Airway epithelial cell (primary cell): ENCODE results near the gene RPP38. TPM values are rescaled to one million over a fixed set of nuclear protein-coding genes. Genes with fewer than 3 reads are reported as not detected.

Experiments used
- total RNA-seq: library from RNA; depleted of rRNA; stranded (reverse); fragments of >200 nt; gene quantifications from 2 replicates; pipeline ENCODE4 v1.2.3, GENCODE V29; 2015

The RPP38 gene, protein sequence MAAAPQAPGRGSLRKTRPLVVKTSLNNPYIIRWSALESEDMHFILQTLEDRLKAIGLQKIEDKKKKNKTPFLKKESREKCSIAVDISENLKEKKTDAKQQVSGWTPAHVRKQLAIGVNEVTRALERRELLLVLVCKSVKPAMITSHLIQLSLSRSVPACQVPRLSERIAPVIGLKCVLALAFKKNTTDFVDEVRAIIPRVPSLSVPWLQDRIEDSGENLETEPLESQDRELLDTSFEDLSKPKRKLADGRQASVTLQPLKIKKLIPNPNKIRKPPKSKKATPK
- total RNA-seq = 13.1 and 20.0 TPM in 2 replicates

DNA sequence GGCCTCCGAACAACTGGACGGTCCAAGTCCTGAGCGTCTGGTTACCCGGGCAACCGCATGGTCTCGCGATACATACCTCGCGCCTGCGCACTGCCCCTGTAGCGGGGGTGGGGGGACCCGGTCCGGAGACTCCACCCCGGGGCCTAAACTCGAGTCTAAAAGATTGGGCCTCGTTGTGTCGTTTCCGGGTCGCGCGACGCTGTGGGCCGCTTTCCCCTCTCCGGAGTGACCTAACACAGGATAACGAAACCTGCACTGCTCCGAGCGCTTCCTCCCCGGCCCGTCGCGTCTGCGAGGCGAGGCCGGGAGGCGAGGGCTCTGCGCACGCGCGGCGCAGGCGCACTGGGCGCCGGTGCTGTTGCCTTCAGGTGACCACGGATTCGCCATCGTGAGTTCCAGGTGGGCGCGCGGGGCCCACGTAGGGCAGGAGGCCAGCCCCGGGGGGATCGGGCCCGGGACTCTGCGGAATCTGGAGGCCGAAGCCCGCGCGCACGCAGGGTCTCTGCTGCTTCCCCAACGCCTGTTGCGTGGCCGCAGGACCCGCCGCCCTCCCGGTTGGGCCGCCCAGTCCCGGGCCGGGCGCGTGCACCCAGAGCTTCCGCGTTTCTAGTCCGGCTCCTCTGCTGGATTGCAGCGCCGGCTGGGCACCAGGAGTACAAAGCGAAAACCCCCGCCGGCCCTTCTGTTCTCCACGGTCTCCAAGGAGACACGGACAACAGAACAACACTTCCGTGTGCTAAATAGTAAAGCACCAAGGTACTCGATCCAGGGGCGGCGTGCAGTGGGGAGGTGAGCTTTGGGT is at the start of gene RPP38:
Gene RPP38, plus strand, starts transcription at position 345 of the 802 bp plus-strand sequence. CDS start 5,960 bp downstream, outside the sequence.

DNA sequence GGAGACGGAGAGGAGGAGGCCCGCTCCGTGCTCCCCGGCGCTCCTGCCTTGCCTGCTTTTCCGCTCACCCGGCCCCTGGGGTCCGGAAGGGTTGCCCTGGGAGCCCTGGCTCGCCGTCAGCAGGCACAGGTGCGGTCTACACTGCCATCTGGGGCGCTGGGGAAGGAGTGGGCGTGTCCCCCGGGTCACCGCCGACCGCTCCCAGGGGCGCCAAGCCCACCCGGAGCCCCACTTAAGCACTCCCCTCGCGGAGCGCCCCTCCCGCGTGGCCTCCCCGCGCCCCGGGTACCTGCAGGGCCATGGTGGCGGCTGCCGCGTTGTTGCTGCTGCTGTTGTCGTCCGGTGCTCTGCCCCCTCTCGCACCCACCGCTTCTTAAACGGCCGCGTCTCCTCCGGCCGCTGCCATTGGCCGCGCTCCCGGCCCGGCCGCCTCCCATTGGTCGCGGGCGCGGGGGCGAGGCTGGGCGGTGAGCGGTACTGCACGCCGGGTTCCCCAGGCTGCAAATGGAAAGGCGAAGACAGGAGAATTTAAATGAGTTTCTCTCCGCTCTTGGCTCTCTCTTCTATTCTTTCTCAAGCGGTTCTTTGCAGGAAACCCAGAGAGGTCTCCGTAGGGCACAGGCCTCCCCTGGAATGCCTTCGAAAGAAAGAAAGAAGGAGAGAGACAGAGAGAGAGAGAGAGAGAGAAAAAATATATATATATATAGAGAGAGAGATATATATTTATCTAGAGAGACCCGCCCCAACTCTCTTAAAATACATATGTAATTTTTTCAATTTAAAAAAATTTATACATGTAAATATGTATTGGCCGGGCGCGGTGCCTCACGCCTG is 8.5 kb upstream of the RPP38 start, which contains the start of gene ACBD7:
Gene ACBD7, minus strand, starts transcription at position 349 of the 834 bp plus-strand sequence. Its CDS starts 48 bp downstream, at position 301.

Other genes starting within 250 kb of the RPP38 start
- 13.5 and 16.1 TPM in 2 replicates for gene SUV39H2, start 218.5 kb upstream of the RPP38 start, total RNA-seq
- 7.4 and 7.6 TPM in 2 replicates for gene DCLRE1C, start 143.3 kb upstream of the RPP38 start, total RNA-seq
- gene MEIG1, start 138.0 kb upstream of the RPP38 start, total RNA-seq = not detected in 2 replicates
- gene OLAH, start 53.4 kb upstream of the RPP38 start, total RNA-seq = 0.09 TPM in 1 of 2 replicates, not detected in the other
- gene ACBD7, start 8.6 kb upstream of the RPP38 start, total RNA-seq = 0.28 and 0.74 TPM in 2 replicates
- gene NMT2, start 71.3 kb downstream of the RPP38 start, total RNA-seq = 9.4 and 11.4 TPM in 2 replicates